GM19025 (cell line): ENCODE measurements around the gene KLB.
"Not testable (repeated sequence)": the region's sequence is repeated elsewhere in the genome, so short reads cannot be mapped to it uniquely, and the experiment has no call there.

Experiments used
- ATAC-seq: cut with Tn5 transposase; IDR thresholded peaks from one replicate; pipeline ENCODE4 v1.9.1; 2021; ENCODE audit warnings: mild to moderate bottlenecking, low read depth, moderate library complexity; ENCODE audit not compliant: unreplicated experiment

KLB gene

DNA sequence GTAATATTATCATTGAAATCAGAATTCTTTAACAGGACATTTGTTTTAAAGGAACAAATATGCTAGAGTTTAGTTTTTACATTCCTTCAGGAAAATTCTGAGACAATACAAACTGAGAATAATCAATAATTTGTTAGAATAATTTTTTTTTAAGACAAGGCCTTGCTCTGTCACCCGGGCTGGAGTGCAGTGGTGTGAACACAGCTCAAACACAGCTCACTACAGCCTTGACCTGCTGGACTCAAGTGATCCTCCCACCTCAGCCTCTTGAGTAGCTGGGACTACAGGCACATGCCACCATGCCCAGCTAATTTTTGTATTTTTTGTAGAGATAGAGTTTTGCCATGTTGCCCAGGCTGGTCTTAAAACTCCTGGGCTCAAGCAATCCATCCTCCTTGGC is 18.6 kb downstream of the KLB start:
- ATAC-seq, result not testable (repeated sequence)

DNA sequence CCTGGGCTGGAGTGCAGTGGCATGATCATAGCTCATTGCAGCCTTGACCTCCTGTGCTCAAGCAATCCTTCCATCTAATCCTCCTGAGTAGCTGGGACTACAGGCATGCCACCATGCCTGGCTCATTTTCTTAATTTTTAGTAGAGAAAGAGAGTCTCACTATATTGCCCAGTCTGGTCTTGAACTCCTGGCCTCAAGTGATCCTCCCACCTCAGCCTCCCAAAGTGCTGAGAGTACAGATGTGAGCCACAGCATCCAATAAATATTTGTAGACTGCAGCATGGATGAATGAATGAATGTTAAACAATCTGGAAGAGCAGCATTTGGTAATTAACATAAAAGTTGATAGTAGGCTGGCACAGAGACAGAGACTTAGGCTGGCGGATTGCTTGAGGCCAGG is 20.0 kb downstream of the KLB start:
- no peak for ATAC-seq

DNA sequence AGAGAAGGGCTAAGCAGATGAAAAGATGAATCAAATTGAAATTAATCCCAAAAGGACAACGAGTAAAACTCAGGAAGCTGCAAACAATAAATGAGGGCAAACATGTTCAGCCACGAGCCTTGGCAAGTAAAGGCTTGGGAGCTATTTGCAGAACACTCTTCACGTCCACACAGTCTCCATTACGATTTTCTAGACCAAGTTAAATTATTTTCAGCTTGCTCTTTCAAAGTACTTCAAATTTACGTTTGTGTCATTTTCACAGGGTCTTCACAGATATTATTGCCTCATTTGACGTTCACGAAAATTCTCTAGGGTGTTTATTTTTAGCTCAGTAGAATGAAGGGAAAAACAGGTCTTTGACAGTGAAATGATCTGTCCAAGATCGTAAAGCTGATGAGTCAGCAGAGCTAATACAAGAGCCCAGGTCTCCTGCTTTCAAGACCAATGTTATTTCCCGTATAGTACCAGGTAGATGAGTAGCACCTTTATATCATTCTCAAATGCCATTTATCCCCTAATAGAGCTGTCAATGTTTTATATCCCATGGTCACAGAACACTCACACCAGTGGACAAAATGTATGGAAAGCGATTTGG is 20.9 kb downstream of the KLB start:
- no peak for ATAC-seq

DNA sequence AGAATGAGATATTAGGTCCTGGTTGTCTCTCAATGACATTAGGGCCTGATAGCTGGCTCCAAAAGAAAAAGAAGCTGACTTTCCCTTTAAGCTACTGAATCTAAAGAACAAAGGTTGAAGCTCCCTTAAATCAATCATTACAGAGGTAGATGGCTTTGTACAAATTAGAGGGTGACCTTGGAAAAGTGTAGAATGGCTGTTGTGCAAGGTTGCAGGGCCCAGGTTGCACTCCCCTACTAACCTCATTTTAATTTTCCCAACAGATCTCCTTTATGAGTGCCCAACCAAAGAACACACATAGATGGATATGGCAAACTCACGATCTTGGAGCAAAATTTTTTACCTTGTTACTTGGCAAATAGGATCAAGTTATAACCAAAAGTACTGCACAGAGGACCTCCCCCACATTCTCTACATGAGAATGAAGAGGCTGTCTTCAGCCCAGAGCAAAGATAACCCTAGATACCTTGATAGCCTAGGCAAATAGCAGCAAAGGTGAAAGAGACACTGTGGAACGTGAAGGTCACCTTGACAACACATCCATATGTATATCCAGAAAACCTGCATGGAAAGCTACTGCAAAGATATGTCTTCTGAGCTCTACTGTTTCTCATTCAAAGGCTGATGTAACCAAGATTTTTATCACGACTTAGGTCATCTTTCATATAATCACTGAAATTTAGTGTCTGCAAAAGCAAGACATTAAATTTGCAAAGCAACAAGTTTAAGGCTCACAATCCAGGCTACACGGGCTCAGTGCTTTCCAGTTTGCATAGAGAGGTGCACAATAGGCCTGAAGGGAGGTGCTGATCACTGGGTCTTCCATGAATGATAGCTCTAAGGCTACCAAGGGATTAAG is 23.0 kb downstream of the KLB start:
- no peak for ATAC-seq

DNA sequence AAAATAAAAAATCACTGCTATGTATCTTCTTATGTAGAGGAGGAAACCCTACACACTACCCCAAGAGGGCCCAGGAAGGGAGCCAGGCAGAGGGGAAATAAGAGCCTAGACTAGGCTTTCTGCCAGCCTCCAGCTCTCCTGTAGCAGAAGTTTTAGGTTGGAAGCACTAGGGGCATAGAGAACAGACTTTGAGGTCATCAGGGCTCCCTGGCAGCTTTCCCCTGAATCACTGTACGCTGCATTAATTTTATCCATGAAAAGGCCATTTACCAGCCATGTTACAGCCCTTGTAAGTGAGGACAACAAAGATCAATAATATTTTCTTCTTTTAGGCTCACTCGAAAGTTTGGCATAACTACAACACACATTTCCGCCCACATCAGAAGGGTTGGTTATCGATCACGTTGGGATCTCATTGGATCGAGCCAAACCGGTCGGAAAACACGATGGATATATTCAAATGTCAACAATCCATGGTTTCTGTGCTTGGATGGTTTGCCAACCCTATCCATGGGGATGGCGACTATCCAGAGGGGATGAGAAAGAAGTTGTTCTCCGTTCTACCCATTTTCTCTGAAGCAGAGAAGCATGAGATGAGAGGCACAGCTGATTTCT is 27.3 kb downstream of the KLB start:
- ATAC-seq, result no peak

DNA sequence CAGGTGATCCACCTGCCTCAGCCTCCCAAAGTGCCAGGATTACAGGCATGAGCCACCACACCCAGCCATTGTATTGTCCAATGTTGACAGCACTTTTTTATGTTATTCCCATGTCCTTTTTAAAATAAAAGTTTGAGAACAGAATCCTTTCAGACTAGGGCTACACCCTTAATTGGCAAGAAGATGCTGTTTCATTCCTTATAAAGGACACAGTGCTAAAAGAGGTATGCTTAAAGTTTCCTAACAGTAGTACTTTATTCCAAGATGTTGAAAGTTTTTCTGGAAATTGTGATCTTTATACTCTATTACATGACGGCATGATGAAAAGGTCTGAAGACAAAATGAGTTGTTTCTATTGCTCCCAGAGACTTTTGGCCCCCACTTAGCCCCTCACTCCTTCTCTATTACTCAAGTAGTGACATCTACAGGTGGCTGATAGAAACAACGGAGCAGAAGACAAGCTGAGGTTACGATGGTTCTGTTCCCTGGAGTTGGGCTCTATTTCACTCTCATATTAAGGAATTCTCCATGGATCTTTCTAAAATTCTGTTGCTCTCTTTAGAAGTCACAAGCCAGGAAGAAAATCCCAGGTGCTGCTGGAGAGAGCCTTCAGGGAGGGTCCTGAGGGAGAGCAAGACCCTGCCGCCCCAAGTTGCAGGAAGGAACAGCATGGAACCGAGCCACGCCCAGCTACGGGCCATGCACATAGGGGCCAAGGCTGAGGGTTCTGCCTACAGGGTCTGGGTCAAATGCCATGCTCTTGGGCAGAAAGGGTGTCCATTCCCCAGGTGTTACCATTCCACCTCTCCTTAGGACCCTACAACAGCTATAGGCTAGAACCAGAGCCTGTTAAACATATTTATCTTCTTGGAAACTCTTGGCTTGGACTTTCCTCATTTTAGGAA is 29.2 kb downstream of the KLB start:
- ATAC-seq, result no peak

DNA sequence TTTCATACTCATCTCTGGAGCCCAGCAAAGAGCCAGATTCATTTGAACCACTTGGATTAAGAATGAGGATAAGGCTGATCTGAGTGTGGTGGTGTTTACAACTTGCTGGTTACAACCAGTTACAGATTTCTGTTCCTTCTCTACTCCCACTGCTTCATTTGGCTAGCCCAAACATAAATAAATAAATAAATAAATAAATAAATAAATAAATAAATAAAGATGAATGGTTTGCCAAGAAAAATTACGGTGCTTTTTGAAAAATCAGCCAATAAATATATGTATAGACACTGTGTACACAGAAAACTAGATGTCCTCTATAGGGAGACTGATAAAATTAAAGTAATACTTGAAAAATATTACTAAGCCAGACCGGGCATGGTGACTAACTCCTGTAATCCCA is 34.9 kb downstream of the KLB start:
- no peak for ATAC-seq

DNA sequence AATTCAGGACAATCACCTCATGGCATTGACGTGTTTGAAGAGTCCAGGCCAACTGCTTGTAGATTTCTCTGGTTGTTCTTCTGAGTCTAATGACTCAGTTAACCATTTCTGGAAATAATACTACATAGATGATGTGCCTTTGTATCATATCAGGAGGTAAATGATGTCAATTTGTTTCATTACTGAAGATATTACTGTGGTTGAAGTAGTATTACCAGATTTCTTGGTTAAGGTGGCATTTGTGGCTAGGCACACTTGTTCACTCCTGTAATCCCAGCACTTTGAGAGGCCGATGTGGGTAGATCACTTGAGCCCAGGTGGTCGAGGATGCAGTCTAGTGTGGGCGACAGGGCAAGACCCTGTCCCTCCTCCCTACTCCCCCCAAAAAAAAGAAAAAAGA is 36.3 kb downstream of the KLB start:
- ATAC-seq, result no peak

DNA sequence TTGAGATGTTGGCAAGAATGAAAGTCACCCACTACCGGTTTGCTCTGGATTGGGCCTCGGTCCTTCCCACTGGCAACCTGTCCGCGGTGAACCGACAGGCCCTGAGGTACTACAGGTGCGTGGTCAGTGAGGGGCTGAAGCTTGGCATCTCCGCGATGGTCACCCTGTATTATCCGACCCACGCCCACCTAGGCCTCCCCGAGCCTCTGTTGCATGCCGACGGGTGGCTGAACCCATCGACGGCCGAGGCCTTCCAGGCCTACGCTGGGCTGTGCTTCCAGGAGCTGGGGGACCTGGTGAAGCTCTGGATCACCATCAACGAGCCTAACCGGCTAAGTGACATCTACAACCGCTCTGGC is 39.7 kb downstream of the KLB start:
- ATAC-seq, result no peak

DNA sequence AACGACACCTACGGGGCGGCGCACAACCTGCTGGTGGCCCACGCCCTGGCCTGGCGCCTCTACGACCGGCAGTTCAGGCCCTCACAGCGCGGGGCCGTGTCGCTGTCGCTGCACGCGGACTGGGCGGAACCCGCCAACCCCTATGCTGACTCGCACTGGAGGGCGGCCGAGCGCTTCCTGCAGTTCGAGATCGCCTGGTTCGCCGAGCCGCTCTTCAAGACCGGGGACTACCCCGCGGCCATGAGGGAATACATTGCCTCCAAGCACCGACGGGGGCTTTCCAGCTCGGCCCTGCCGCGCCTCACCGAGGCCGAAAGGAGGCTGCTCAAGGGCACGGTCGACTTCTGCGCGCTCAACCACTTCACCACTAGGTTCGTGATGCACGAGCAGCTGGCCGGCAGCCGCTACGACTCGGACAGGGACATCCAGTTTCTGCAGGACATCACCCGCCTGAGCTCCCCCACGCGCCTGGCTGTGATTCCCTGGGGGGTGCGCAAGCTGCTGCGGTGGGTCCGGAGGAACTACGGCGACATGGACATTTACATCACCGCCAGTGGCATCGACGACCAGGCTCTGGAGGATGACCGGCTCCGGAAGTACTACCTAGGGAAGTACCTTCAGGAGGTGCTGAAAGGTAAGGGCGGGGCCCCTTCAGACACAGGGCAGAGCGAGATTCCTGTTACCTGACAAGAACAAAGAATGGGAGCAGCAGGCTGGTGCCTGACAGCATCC is 40.3 kb downstream of the KLB start:
- peak; percentile 89 for ATAC-seq

DNA sequence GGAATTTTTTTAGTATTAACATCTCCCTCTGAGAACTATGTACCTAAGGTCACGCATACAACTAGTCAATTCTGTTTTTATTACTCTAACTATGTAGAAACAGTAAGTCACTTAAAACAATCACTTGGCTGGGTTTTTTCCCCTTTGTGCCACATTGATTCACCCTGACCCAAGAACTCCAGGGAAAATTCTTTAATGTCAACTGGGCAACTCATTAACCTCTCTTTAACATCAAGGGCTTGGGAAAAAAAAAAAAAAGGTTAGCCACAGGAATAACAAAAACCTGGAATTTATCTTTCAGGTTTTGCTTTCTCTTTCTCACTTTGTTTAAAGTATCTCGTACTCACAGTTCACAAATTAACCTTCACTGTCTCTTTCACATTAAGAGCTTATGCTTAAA is 43.9 kb downstream of the KLB start:
- ATAC-seq, result no peak

DNA sequence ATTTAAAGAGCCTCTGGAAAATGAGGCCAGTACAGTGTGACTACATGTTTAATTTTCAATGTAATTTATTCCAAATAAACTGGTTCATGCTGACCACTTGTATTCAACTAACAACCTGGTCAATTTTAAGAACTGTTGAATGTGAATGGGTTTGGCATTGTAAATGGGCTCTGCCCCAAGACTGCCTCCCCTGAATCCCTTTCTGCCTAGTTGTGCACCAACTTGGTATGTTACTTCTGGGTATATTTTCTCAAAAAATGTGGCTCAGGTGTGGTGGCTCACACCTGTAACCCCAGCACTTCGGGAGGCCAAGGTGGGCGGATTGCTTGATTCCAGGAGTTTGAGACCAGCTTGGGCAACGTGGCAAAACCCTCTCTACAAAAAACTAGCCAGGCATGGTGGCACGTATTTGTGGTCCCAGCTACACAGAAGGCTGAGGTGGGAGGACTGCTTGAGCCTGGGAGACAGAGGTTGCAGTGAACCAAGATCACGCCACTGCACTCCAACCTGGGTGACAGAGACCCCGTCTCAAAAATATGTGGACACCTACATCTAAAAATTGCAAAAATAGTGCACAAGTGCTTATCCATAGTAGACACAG is 44.8 kb downstream of the KLB start:
- no peak for ATAC-seq

DNA sequence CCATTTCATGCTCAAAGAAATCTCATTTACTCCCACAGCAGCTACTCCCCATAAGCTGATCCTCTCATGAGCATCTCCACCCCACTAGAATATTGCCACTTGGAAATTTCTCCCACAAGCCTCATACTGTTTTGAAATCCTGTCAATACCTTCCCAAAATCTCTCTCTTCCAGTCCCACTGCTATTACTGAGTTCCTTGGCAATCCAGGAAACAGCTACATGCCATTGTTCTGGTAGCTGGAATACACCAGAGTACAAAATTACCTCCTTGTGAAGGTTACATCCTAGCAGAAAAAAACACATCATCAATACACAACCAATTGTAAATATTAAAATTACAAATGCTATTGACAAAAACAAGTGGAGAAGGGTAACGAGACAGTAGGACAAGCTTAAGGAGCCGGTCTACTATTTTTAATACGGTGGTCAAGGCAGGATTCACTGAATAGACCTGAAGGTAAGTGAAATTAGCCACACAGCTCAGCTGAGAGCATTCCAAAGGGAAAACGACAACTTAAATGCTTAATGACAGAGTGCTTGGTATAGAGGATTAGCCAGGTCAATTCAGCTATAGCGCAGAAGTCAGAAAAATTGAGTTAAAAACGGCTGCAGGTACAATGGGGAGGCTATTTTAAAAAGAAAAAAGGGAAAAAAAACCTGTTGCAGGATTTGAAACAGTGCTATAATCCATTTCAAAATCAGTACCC is 45.6 kb downstream of the KLB start:
- no peak for ATAC-seq

DNA sequence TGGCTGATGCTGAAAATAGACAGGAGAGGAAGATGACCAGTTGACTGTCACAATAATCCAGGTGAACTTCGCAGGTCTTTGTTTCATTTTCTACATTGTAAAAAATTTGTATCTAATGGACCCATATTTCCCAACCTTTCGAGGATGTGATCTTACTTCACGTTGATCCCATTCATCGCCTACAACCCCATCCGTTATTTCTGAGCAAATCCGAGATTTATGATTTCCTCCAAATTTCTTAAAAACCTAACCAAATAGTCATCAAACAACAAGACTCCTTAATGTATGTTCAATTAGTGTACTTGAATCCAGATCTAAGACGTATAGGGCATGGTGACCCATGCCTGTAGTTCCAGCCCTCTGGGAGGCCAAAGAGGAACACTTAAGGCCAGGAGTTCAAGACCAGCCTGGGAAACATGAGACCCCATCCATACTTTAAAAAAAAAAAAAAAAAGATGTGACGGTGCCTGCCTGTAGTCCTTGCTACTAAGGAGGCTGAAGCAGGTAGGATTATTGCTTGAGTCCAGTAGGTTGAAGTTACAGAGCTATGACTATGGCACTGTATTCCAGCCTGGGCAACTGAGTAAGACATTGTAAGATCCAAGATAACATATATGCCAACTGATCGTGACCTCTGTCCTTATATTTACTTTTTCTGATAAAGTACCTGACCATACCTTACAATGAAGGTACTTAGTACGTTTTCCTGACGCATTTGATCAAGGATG is 46.3 kb downstream of the KLB start:
- ATAC-seq, result no peak

DNA sequence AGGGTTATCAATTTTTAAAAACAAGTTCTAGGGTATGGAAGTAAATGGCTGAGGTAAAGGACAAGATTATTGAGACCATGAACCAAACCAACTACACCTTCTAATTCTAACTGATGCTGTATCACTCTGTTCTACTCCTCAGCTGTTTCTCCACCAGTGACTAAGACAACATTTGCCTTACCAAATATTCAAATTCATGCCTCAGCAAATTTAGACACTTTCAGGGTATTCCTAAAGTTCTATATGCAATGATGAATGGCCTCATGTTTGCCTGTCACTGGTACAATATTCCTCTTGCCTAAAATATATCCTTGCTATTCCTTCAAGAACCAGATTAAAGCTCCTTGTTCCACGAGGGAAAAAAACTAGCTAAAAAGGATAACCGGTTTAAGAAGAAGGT is 47.0 kb downstream of the KLB start:
- no peak for ATAC-seq

DNA sequence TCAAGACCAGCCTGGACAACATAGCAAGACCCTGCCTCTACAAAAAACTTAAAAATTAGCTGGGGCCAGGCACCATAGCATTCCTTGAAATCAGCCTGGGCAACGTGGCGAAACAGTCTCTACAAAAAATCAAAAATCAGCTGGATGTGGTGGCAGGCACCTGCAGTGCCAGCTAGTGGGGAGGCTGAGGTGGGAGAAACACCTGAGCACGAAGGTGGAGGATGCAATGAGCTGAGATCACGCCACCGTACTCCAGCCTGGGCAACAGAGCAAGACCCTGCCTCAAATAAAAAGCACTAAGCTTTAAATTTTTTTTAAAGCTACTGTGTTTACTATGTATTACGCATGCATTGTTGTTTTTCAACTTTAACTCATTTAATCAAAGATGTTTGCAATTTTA is 48.8 kb downstream of the KLB start:
- no peak for ATAC-seq

DNA sequence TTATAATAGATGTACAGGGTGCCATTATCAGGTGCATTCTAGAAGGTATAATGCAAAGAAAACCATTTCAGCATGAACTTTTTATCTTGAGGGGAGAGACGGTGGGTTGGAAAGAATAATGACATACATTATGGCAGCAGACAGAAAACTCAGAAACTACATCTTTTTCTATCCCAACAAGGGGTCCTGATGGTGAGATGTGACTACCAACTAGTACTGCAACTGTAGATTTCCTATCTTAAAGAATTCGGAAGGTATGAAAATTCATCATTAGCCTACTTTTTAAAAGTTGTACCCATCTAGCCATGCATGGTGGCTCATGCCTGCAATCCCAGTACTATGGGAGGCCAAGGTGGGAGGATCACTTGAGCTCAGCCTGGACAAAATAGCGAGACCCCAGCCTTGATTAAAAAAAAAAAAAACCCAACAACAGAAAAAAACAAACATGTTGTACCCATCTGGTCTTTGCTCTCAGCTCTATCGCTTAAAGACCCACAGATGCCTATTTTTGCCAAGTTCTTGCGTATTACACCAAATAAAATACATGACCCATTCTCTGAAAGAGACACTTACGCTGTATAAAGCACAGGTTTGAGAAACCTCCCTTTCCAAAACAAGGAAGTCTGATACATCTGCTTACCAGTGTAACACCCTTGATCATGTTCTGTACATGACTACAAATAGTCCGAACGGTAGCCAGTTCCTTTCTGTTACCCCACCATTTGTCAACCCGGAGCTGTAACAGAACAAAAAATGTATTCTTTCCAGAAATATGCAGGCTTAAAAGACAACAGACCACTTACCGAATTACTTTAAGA is 50.4 kb downstream of the KLB start:
- no peak for ATAC-seq

DNA sequence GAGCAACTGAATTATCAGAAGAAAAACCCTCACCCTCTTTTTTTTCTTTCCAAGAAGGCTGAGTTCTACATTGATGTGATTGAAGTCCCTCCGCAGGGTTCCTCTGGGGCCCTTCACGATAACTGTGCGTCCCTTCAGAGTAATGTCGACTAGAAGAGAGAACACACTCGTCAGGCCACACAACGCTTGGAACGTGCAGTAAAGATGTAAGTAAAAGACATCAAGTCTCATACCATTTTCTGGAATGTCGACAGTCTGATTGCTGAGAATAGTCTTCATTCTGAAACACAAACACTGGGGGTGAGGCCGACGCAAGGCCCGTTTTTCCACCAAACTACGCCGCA is 51.4 kb downstream of the KLB start:
- peak; percentile 2 for ATAC-seq
